Activated B cell treated with CpG ODN at 0.5 μM for 24 hours (primary cell): ENCODE results near the gene PRR7. TPM values are rescaled to one million over a fixed set of nuclear protein-coding genes. Genes with fewer than 3 reads are reported as not detected.

Experiments used
- ATAC-seq: fragments of 200-7000 bp; cut with Tn5 transposase; one replicate; pipeline ENCODE4 v1.10.0; 2021; ENCODE audit warnings: low read depth, mild to moderate bottlenecking, moderate library complexity
- CTCF ChIA-PET: fragments of 350-600 bp; sonication (Branson Sonifier 250); formaldehyde crosslinking; loops from one replicate; lab custom pipeline; 2021; ENCODE audit warnings: antibody characterized with exemption; lab: Charles Lee
- POLR2A ChIA-PET: fragments of 350-600 bp; sonication (Branson Sonifier 250); formaldehyde crosslinking; loops from one replicate; lab custom pipeline; 2021; ENCODE audit warnings: antibody characterized with exemption; lab: Charles Lee
- DNase-seq: peaks from one replicate; pipeline ENCODE4 v3.0.0; 2022
- H3K27ac Mint-ChIP-seq: one replicate; pipeline ENCODE4 v1.8.0; 2020; ENCODE audit warnings: mixed read lengths
- H3K27me3 Mint-ChIP-seq: one replicate; pipeline ENCODE4 v1.8.0; 2021; ENCODE audit warnings: mixed read lengths
- H3K36me3 Mint-ChIP-seq: one replicate; pipeline ENCODE4 v1.8.0; 2021; ENCODE audit warnings: low read depth, mixed read lengths
- H3K4me1 Mint-ChIP-seq: one replicate; pipeline ENCODE4 v1.8.0; 2021; ENCODE audit warnings: mixed read lengths
- H3K4me3 Mint-ChIP-seq: one replicate; pipeline ENCODE4 v1.8.0; 2020; ENCODE audit warnings: mild to moderate bottlenecking, mixed read lengths
- H3K9me3 Mint-ChIP-seq: one replicate; pipeline ENCODE4 v1.8.0; 2020; ENCODE audit warnings: mixed read lengths
- intact Hi-C: fragments of 100-400 bp; cut with micrococcal nuclease; formaldehyde crosslinking; loops from one replicate; pipeline ENCODE4 v1.15.1; 2024
- total RNA-seq: library from RNA; stranded (reverse); gene quantifications from 2 replicates; pipeline ENCODE4 v1.2.3, GENCODE V29; 2022
- TF ChIP-seq, protein P1 (sequence below): fragments of 200-600 bp; IDR thresholded peaks from one replicate; pipeline ENCODE4 v1.8.0; 2022; ENCODE audit warnings: antibody characterized with exemption, mild to moderate bottlenecking

PRR7 gene
- total RNA-seq, 1 donor from 2014 or later, result 3.2 TPM

DNA sequence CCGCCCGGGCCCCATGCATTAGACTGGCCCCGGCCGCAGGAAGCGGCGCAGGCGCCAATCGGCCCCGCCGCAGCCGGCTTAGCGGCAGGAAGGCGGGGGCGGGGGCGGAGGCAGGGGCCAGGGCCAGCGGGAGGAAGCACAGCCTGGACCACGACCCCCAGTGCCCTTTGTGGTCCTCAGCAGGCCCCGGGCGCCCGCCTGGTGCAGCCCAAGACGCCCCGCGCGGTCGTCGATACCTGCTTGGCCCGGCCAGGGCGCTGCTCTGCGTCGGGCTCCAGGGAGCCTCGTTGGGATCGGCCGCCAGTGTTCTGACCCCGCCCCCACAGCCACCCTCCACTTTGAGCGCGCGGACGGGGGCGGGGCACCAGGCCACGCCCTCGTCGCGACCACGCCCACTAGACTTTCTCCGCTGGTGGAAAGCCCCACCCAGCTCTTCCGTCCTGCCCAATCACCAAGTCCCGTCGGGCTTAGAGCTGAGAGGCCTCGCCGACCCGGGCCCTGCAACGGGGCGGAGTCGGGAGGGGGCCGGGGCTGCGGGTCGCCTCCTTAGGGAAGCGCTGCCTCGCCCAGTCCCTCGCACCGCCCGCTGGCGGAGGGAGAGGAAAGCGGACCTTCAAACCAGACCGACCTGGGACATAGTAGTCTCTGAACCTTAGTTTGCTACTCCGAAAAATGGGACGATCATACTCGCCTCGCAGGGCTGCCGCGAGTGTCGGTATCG, 50.8 kb downstream of the PRR7 start, which contains the start of gene PDLIM7:
Gene PDLIM7 (minus strand): TSS at position 313 of the 721 bp plus-strand sequence. CDS start 1,092 bp downstream, outside the sequence.
- TF ChIP-seq, protein P1, sequence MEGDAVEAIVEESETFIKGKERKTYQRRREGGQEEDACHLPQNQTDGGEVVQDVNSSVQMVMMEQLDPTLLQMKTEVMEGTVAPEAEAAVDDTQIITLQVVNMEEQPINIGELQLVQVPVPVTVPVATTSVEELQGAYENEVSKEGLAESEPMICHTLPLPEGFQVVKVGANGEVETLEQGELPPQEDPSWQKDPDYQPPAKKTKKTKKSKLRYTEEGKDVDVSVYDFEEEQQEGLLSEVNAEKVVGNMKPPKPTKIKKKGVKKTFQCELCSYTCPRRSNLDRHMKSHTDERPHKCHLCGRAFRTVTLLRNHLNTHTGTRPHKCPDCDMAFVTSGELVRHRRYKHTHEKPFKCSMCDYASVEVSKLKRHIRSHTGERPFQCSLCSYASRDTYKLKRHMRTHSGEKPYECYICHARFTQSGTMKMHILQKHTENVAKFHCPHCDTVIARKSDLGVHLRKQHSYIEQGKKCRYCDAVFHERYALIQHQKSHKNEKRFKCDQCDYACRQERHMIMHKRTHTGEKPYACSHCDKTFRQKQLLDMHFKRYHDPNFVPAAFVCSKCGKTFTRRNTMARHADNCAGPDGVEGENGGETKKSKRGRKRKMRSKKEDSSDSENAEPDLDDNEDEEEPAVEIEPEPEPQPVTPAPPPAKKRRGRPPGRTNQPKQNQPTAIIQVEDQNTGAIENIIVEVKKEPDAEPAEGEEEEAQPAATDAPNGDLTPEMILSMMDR, result no peak
- ATAC-seq, result peak; percentile 83
- H3K4me1 Mint-ChIP-seq, result peaks cover 79% of the 10 kb centered on the region
- ChIA-PET CTCF (interaction anchor here (0.7 to 1.9 kb wide), 7 partner anchors 10 to 188 kb away, joined by 3 to 11 read pairs (median 7); partner anchors contain the start of gene DOK3), POLR2A (interaction anchor here (0.5 to 7.7 kb wide), 9 partner anchors 11 to 950 kb away, joined by 3 to 96 read pairs (median 4); partner anchors contain the start of genes DOK3 and LMAN2)
- H3K4me3 Mint-ChIP-seq, result peak within 1 kb of the TSS; percentile 80
- H3K36me3 Mint-ChIP-seq, result peaks cover 4% of the 10 kb centered on the region
- intact Hi-C loops, result loop anchor here (1.0 to 2.0 kb wide), 8 partner anchors 11 to 186 kb away; partner anchors contain the start of genes DDX41, FAM193B, GRK6 and MXD3
- H3K27ac Mint-ChIP-seq, result peak within 1 kb of the TSS; percentile 39
- H3K27me3 Mint-ChIP-seq, result peaks cover 2% of the 10 kb centered on the region
- DNase-seq, result peak; percentile 97
- no peaks in the 10 kb centered on the region for H3K9me3 Mint-ChIP-seq

DNA sequence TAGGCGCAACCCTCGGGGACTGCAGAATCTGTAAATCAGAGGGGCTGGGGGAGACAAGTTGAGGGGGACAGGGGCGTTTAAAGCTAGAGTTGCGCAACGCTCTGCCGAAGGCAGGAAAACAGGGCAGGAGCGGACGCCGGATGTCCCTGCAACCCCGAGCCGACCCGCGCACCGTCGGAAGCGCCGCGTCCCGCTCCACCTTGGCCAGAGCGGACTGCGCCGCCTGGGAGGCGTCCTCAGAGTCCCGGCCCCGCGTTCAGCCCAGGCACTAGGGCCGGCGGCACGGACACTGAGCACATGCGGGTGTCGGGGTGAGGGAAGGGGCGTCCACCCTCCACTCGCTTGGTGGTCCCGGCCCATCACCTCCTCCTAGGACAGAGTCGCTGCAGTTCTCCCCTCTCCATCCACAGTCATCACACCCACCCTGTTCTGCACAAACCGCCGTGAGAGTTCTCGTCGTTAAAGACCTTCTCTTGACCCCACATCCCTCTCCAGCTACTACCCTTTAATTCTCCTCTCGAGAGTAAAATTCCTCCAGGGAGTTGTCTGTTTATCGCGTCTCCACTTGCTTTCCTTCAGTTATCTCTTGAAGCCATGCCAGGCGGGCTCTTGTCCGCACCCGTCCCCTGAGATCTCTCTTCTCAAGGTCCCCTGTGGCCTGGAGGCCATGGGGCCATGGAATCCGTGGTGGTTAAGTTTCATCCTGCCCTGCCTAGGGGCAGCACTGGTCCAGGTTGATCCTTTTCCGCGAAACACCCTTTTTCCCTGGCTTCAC, 51.6 kb downstream of the PRR7 start:
- H3K4me1 Mint-ChIP-seq, result peaks cover 80% of the 10 kb centered on the region
- POLR2A ChIA-PET, result interaction anchor here (0.9 to 7.7 kb wide), 6 partner anchors 11 to 94 kb away, joined by 3 to 96 read pairs (median 4); partner anchors contain the start of gene DOK3
- intact Hi-C loops, result no loop called here
- H3K27ac Mint-ChIP-seq, result peak overlapping the region; percentile 39
- H3K27me3 Mint-ChIP-seq, result peaks cover 2% of the 10 kb centered on the region
- H3K36me3 Mint-ChIP-seq, result peaks cover 9% of the 10 kb centered on the region
- no peaks in the 10 kb centered on the region for H3K9me3 Mint-ChIP-seq
- peak overlapping the region; percentile 80 for H3K4me3 Mint-ChIP-seq
- CTCF ChIA-PET, result interaction anchor here (1.0 to 1.9 kb wide), 6 partner anchors 9 to 189 kb away, joined by 3 to 11 read pairs (median 8); partner anchors contain the start of gene DOK3
- TF ChIP-seq, protein P1, result no peak
- DNase-seq, result no peak
- no peak for ATAC-seq

DNA sequence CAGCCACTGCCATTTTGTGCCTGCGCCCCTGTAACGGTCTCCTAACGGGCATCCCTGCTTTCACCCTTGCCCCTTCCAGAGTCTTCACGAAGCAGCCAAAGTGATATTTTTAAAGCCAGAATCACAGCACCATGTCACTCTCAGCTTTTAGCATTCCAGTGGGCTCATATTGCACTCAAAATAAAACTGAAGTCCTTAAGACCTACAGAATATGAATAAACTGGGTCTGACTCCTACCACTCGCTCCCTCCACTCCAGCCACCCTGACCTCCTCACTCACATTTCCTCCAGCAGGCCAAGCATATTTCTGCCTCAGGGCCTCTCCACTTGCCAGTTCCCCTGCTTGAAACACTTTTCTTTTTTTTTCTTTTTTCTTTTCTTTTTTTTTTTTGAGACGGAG, 53.2 kb downstream of the PRR7 start:
- DNase-seq, result no peak
- TF ChIP-seq, protein P1, result no peak
- ChIA-PET CTCF (interaction anchor here (1.2 to 4.1 kb wide), 4 partner anchors 16 to 110 kb away, joined by 5 to 36 read pairs (median 15); partner anchors contain the start of gene DDX41), POLR2A (interaction anchor here (7.7 kb wide), 1 partner anchor 9 kb away, joined by 96 read pairs; the partner anchor contains the start of gene DOK3)
- Mint-ChIP-seq H3K36me3 (peaks cover 17% of the 10 kb centered on the region), H3K4me1 (peaks cover 69% of the 10 kb centered on the region), H3K27ac (no peak overlapping the region), H3K27me3 (peaks cover 2% of the 10 kb centered on the region), H3K9me3 (no peaks in the 10 kb centered on the region), H3K4me3 (peak overlapping the region; percentile 9)
- intact Hi-C loops, result loop anchor here (2.0 to 10.0 kb wide), 2 partner anchors 181 to 385 kb away; no protein-coding TSS in a partner anchor
- no peak for ATAC-seq

DNA sequence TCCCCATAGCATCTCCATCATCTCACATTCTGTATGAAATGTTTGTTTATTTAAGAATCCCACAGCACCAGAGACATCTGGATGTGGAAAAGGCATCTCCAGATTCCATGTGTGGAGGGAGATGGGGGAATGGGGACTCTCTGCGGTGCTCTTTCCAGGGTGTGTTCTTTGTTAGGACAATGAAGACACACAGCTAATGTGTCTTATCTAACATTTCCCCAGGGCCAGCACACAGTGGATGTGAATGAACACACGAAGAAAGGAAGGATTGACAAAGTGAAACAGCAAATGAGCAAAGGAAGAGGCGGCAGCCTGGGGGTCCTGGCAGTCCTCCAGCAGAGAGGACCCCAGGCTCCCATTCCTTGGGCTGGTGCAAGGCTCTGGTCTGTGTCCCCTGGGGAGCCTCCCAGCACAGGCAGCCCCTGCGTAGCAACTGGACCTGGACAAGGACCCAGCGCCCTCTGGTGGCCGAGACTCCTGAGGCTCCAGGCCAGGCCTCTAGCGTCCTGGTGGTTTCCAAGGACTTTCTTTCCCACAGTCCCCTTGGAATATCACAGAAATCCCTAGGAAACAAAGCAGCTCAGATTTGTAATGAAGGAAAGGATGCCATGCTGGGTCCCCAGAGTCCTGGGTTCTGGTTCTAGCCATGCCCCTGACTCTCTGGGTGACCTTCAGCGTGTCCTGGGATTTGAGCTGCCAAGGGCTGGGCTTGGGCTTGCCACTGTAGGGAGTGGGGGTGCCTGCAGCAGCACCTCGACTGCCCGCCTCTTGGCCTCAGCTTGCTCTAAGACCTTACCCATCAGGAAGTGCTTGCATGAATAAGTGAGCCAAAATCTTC, 54.3 kb downstream of the PRR7 start:
- peaks cover 66% of the 10 kb centered on the region for H3K4me1 Mint-ChIP-seq

More for the DNA sequence above, 54.3 kb downstream of the PRR7 start:
- peaks cover 24% of the 10 kb centered on the region for H3K36me3 Mint-ChIP-seq
- ATAC-seq (peak; percentile 19), DNase-seq (peak; percentile 77)
- H3K4me3 Mint-ChIP-seq, result peak overlapping the region; percentile 39
- ChIA-PET CTCF (interaction anchor here (0.7 to 4.1 kb wide), 16 partner anchors 9 to 183 kb away, joined by 3 to 36 read pairs (median 4); partner anchors contain the start of genes DDX41 and DOK3), POLR2A (interaction anchor here (0.8 to 1.6 kb wide), 4 partner anchors 9 to 54 kb away, joined by 3 to 4 read pairs (median 4); no protein-coding TSS in a partner anchor)
- intact Hi-C loops, result loop anchor here (1.0 to 10.0 kb wide), 4 partner anchors 45 to 386 kb away; no protein-coding TSS in a partner anchor
- H3K27me3 Mint-ChIP-seq, result peaks cover 2% of the 10 kb centered on the region
- no peak overlapping the region for H3K27ac Mint-ChIP-seq
- TF ChIP-seq, protein P1, result peak; percentile 96
- H3K9me3 Mint-ChIP-seq, result no peaks in the 10 kb centered on the region
